ENCODE results near the gene CORO1C.

The CORO1C gene

GRCh38 chr12:108596854-108597558 lies 134.3 kb downstream of the CORO1C start:
- Histone ChIP-seq H3K9ac (ENCODE audit: low read length) (no peak overlapping the region), H3K27me3 (ENCODE audit: control insufficient read depth, insufficient read depth, low read length) (no peaks in the 10 kb centered on the region), H3K36me3 (ENCODE audit: control insufficient read depth, insufficient read depth, low read length) (no peaks in the 10 kb centered on the region), H3K4me1 (ENCODE audit: control insufficient read depth, insufficient read depth, low read length) (no peaks in the 10 kb centered on the region), H3K4me3 (ENCODE audit: low read length) (peak overlapping the region; percentile 54), H3K27ac (ENCODE audit: low read depth, low read length) (no peak overlapping the region)

- Histone ChIP-seq H3K27ac (ENCODE audit: low read depth, low read length) (no peak overlapping the region), H3K27me3 (ENCODE audit: control insufficient read depth, insufficient read depth, low read length) (no peaks in the 10 kb centered on the region), H3K4me1 (ENCODE audit: control insufficient read depth, insufficient read depth, low read length) (no peaks in the 10 kb centered on the region), H3K36me3 (ENCODE audit: control insufficient read depth, insufficient read depth, low read length) (no peaks in the 10 kb centered on the region), H3K4me3 (ENCODE audit: low read length) (no peak overlapping the region), H3K9ac (ENCODE audit: low read length) (no peak overlapping the region)
These were observed 135.3 kb downstream of the CORO1C start for GRCh38 chr12:108595711-108596647.

All from rectal smooth muscle tissue (tissue), 1 donor.